DMS79 (cell line): ENCODE measurements around the gene WDR59.
"Not testable (repeated sequence)": the region's sequence is repeated elsewhere in the genome, so short reads cannot be mapped to it uniquely, and the experiment has no call there.

Experiments
- DNase-seq: peaks from one replicate; lab custom pipeline; 2025; lab: John Stamatoyannopoulos, UW

The WDR59 gene

DNA sequence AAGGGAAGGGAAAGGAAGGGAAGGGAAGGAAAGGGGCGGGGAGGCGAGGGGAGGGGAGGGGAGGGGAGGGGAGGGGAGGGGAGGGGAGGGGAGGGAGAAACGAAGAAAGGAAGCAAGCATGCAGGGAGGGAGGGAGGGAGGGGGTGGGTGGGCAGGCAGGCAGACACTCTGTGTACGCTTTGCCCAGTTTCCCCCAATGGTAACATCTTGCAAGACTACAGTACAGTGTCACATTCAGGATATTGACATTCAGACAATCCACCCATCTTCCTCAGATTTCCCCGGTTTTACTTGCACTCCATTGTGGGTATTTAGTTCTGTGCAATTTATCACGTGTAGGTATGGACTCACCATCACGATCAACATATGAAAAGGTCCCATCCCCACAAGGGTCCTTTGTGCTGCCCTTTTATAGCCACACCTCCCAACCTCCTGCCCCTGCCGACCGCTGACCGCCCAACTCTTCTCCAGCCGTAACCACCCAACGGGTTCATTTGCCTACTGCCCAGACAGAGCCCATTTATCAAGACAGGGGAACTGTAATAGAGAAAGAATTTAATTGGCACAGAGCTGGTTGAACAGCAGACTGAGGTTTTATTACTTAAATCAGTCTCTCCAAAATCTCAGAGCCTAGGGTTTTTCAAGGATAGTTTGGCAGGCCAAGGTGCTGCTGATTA, 118.9 kb downstream of the WDR59 start:
- no peak for DNase-seq

GRCh38 chr16:74862743-74863244, 122.1 kb downstream of the WDR59 start:
- peak; percentile 4 for DNase-seq

GRCh38 chr16:74852500-74852875, 132.4 kb downstream of the WDR59 start:
- no peak for DNase-seq

DNA sequence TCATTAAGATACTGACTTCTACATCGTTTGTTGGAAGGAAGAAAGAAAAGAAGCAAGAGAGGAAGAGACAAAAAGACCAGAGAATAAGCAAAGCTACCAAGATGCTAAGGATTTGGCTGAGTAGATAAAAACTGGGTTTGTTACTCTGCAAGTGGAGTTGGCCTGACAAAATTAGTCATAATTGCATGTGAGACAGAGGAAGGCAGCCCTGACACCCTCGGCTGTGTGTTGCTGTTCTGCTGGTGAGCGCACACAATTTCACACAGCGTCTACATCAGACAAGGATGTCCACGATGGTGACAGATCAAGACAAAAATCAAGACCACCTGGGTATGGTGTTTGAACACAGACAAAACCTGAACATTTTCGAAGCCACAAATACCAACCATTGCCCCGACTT, 134.9 kb downstream of the WDR59 start:
- DNase-seq, result no peak

DNA sequence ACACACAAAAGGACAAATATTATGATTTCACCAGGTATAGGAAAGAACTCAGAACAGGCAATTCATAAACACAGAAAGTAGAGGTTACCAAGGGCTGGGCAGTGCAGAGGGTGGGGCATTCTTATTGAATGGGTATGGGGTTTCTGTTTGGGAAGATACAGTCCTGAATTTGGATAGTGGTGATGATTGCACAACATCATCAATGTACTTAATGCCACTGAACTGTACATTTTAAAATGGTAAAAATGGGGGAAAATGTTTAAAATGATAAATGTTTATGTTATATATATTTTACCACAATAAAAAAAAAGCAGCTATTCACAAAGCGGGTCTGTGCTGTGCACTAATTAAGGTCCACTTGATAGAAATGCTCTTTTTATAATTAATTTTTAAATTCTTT, 137.7 kb downstream of the WDR59 start:
- no peak for DNase-seq

- no peak for DNase-seq
Measured at GRCh38 chr16:74846714-74847113, 138.2 kb downstream of the WDR59 start.

- DNase-seq, result no peak
Measured at GRCh38 chr16:74844041-74844980, 140.6 kb downstream of the WDR59 start.

- not testable (repeated sequence) for DNase-seq
Measured at GRCh38 chr16:74843381-74844035, 141.4 kb downstream of the WDR59 start.

DNA sequence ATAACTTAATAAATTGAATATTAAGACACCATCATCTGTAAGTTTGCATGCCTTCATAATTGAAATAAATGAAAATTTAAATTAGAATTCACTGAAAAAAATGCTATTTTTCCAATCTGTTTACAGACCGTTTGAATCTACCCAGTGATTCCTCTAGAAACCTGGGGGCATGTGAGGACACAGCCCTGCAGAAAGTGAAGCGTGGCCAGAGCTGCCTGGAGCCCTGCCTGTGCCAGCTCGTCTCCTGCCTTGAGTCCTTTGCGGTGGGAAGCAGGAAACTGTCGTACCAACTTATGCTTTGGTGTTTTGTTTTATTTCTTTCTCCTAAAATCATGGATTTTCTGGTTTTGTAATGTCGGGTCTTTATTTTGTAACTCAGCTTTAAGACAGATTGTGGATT, 142.5 kb downstream of the WDR59 start:
- DNase-seq, result peak; percentile 1

DNA sequence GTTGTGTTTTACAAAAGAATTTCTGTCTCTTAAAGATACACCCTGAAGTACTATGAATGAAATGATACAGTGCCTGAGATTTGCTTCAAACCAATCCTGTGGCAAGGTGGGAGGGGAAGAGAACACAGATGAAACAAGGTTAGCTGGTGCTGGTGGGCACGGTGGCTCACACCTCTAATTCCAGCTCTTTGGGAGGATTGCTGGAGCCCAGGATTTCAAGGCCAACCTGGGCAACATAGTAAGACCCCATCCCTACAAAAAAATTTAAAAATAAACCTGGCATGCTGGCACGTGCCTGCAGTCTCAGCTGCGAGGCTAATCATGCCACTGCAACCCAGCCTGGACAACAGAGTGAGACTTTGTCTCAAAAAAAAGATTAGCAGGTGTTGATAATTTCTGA, 143.0 kb downstream of the WDR59 start:
- no peak for DNase-seq

DNA sequence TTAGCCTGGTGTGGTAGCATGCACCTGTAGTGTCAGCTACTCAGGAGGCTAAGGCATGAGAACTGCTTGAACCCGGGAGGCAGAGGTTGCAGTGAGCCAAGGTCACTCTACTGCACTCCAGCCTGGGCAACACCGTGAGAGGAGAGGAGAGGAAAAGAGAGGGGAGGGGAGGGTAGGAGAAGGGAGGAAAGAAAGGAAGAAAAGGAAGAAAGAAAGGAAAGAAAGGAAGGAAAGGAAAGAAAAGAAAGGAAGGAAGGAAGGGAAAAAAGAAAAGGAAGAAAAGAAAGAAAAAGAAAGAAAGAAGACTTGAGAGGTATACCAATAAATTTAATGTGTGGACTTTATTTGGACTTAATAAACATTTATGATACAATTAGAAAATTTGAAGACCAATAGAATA, 143.5 kb downstream of the WDR59 start:
- no peak for DNase-seq

DNA sequence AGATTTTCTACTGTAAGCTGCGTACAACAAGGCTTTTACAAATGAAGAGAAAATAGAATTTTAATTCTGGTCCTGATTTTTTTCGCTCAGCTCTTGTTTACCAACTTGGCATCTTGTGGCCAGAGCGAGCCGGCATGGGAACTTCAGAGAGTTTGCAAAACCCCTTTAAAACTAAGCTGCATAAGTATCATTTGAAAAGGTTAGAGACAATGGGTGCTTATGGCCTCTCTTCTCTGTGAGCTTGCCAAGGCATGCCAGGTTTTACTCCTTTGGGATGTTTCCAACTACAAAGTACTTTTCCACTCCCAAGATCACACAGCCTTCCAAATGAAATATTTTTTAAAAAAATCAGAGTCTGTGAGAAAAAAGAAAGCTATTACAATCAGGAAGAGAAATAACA, 147.9 kb downstream of the WDR59 start:
- peak; percentile 75 for DNase-seq

DNA sequence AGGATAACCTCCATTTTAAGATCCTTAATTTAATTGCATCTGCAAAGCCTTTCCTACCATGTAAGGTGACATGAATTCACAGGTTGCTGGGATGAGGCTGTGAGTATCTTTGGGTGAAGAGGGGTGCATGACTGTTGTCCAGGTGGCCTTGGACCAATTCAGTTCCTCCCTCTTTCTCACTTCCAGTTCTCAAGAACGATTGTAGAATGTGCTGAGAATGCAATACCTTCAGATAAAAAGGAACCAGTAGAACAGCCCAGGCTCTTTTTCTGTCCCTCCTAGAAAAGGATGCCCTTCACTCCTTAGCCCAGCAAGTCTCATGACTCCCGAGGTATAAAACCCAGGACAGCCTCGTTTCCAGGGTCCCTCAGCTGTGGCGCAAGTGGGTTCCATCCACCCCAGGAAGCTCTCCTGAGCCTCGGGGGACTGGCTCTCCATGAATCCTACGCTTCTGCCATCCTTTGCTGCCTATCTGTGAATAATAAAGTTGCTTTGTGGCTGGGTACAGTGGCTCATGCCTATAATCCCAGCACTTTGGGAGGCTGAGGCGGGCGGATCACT, 148.7 kb downstream of the WDR59 start:
- no peak for DNase-seq

DNA sequence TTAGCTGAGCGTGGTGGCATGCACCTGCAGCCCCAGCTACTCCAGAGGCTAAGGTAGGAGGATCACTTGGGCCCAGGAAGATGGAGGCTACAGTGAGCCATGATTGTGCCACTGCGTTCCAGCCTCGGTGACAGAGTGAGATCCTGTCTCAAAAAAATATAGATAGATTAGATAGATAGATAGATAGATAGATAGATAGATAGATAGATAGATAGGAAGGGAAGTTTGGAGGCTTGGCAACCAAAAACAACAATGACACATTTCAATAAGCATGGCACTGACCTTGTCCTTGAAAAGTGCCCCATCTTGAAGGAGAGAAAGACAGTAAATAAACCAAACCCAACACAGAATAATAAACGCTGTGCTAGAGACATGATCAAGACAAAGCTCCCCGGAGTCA, 152.7 kb downstream of the WDR59 start:
- no peak for DNase-seq

GRCh38 chr16:74831467-74831866, 153.5 kb downstream of the WDR59 start:
- DNase-seq, result no peak

GRCh38 chr16:74830648-74831047, 154.3 kb downstream of the WDR59 start:
- no peak for DNase-seq

- no peak for DNase-seq
Measured at GRCh38 chr16:74829637-74830036, 155.3 kb downstream of the WDR59 start.

DNA sequence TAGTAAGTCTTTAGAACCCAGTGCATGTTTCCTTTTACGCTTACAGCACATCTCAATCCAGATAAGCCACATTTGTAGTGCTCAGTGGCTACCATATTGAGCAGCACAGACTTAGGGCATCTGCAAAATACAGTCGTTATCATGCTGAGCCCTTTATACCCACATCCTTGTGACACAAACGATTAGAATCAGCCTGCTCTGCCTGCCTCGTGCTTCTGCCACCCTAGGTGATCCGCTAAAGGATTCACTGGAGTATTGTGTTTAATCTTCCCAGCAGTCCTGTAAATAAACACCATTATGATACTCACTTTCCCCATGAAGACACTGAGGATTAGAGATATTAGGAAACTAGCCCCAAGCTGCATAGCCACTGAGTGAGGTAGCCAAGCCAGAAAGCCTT, 159.0 kb downstream of the WDR59 start:
- DNase-seq, result no peak

DNA sequence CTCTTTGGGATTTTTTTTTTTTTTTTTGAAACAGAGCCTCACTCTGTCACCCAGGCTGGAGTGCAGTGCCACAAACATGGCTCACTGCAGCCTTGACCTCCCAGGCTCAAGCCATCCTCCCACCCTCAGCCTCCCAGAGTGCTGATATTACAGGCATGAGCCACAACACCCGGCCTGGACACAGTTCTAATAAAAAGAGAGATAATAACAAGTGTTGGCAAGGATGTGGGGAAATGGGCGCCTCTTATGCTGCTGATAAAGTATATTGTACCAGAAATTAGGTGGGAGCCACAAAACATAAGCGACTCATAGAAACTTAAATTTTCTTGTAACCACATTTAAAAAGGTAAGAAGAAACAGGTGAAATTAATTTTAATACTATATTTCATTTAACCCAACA, 159.9 kb downstream of the WDR59 start:
- no peak for DNase-seq
